Measurements from ENCODE around the gene VCP.
"Not testable (repeated sequence)": the region's sequence is repeated elsewhere in the genome, so short reads cannot be mapped to it uniquely, and the experiment has no call there.

Gene VCP

GRCh38 chr9:35060548-35061207 is 11.7 kb downstream of the VCP start:
- no peak for DNase-seq (ENCODE audit: low read depth)

GRCh38 chr9:35059438-35059837 is 13.0 kb downstream of the VCP start:
- no peak for DNase-seq (ENCODE audit: low read depth)

GRCh38 chr9:35057271-35057620 is 15.2 kb downstream of the VCP start:
- DNase-seq (ENCODE audit: low read depth), result no peak

GRCh38 chr9:35056571-35057270 is 15.7 kb downstream of the VCP start:
- DNase-seq (ENCODE audit: low read depth), result no peak

GRCh38 chr9:35054871-35055644 is 17.4 kb downstream of the VCP start:
- no peak for DNase-seq (ENCODE audit: low read depth)

- no peak for DNase-seq (ENCODE audit: low read depth)
Measured at GRCh38 chr9:35054185-35054835, 18.1 kb downstream of the VCP start.

GRCh38 chr9:35051069-35051967 is 21.1 kb downstream of the VCP start:
- DNase-seq (ENCODE audit: low read depth), result peak; percentile 26

- no peak for DNase-seq (ENCODE audit: low read depth)
Measured at GRCh38 chr9:35048511-35048910, 23.9 kb downstream of the VCP start.

GRCh38 chr9:35044071-35044470 is 28.4 kb downstream of the VCP start:
- DNase-seq (ENCODE audit: low read depth), result no peak

GRCh38 chr9:35042891-35043545 is 29.4 kb downstream of the VCP start:
- DNase-seq (ENCODE audit: low read depth), result no peak

GRCh38 chr9:35042081-35042604 is 30.3 kb downstream of the VCP start:
- no peak for DNase-seq (ENCODE audit: low read depth)

- no peak for DNase-seq (ENCODE audit: low read depth)
Measured at GRCh38 chr9:35035851-35036701, 36.3 kb downstream of the VCP start.

GRCh38 chr9:35033101-35033500 is 39.3 kb downstream of the VCP start:
- DNase-seq (ENCODE audit: low read depth), result no peak

- no peak for DNase-seq (ENCODE audit: low read depth)
Measured at GRCh38 chr9:35029852-35030251, 42.6 kb downstream of the VCP start.

- no peak for DNase-seq (ENCODE audit: low read depth)
Measured at GRCh38 chr9:35029241-35029640, 43.2 kb downstream of the VCP start.

- no peak for DNase-seq (ENCODE audit: low read depth)
Measured at GRCh38 chr9:35028341-35028740, 44.1 kb downstream of the VCP start.

GRCh38 chr9:35027860-35028259 is 44.6 kb downstream of the VCP start:
- DNase-seq (ENCODE audit: low read depth), result no peak

GRCh38 chr9:35027374-35027773 is 45.1 kb downstream of the VCP start:
- no peak for DNase-seq (ENCODE audit: low read depth)

GRCh38 chr9:35026671-35027070 is 45.8 kb downstream of the VCP start:
- DNase-seq (ENCODE audit: low read depth), result no peak

GRCh38 chr9:35023443-35023842 is 49.0 kb downstream of the VCP start:
- DNase-seq (ENCODE audit: low read depth), result not testable (repeated sequence)
